Stimulated activated CD8-positive, alpha-beta memory T cell treated with anti-CD3 and anti-CD28 coated beads, Interleukin-7, amount 100 ng/mL, for 48 hours (primary cell): ENCODE data around the gene UPK1A.
"Not testable (repeated sequence)": the region's sequence is repeated elsewhere in the genome, so short reads cannot be mapped to it uniquely, and the experiment has no call there.

ENCODE experiments used
- DNase-seq, 2 donors: peaks; one replicate each; pipeline ENCODE4 v3.0.0-alpha.2; 2020; ENCODE audit warnings: low read depth in 1 of 2; ENCODE audit errors: extremely low read depth in 1 of 2

The UPK1A gene

DNA sequence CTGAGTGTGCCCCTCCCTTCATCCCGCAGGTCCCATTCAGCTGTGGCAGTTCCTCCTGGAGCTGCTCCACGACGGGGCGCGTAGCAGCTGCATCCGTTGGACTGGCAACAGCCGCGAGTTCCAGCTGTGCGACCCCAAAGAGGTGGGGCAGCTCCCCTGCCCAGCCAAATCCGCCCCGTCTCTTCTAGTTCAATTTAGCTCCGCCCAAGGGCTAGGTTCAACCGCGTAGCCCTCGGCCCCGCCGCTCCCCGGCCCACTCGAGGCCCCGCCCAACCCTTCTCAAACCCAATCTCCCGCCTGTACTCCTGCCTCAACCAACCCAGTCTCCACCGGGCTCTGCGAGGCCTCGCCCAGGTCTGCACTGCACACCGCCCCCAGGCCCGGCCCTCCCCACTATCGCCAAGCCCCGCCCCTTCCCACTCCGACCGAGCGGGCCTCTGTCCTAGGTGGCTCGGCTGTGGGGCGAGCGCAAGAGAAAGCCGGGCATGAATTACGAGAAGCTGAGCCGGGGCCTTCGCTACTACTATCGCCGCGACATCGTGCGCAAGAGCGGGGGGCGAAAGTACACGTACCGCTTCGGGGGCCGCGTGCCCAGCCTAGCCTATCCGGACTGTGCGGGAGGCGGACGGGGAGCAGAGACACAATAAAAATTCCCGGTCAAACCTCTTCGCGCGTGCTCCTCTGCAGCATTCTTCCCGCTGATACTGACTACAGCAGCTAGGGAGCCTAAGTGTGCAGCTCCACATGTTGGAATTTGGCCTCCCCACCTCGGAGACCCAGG lies 21.9 kb upstream of the UPK1A start:
- DNase-seq, result peak; percentile 92 to 97

DNA sequence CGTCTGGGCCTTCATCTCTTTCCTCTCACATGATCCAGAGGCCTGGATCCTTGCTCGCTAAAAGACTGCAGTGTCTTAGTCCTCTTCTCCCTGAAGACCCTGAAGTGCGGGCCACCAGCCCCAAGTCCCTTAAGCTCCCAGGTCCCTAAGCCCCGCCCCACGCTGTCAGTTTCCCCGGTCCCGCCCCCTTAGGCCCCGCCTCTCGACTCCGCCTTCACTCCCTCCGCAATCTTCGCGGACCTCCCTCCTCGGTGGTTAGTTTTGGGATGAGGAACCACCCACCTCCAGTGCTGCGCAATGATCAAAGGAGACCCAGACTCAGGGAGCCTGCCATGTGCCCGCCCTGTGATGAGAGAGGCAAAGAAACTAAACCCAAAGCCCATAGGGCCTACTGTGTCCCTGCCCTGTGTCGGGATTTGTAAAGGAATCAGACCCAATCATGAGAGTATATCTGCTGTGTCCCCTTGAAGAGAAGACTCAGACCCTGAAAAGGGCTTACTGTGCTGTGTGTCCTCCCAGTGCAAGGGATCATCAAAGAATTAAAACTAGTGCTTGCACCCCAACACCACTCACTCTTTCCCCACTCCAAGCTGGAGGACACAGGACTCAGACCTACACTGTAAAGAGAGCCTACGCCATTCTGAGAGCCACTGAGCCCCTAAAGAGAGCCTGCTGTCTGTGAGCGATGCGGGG lies 21.2 kb upstream of the UPK1A start:
- peak; percentile 58 to 83 for DNase-seq

DNA sequence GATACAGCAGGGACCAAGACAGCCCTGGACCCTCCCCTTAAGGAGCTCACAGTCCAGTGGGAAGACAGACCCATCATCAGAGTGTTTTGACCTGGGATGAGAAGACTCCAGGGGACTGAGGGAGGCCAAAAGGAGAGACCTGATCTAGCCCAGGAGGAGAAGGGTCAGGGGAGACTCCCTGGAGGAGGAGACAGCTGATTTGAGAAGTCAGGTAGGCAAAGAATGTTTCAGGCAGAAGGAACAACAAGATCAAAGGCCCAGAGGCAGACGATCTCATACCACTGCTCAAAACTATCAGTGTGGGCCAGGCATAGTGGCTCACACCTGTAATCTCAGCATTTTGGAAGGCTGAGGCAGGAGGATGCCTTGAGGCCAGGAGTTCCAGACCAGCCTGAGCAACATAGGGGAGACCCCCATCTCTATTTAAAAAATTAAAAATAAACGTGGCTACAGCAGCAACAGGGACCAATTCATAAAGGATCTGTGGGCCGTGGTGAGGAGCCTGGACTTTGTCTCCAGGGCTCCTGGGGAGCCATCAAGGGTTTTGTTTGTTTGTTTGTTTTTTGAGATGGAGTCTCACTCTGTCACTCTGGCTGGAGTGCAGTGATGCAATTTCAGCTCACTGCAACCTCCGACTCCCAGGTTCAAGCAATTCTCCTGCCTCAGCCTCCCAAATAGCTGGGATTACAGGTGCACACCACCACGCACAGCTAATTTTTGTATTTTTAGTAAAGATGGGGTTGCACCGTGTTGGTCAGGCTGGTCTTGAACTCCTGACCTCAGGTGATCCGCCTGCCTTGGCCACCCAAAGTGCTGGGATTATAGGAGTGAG lies 20.4 kb upstream of the UPK1A start:
- DNase-seq, result no peak

DNA sequence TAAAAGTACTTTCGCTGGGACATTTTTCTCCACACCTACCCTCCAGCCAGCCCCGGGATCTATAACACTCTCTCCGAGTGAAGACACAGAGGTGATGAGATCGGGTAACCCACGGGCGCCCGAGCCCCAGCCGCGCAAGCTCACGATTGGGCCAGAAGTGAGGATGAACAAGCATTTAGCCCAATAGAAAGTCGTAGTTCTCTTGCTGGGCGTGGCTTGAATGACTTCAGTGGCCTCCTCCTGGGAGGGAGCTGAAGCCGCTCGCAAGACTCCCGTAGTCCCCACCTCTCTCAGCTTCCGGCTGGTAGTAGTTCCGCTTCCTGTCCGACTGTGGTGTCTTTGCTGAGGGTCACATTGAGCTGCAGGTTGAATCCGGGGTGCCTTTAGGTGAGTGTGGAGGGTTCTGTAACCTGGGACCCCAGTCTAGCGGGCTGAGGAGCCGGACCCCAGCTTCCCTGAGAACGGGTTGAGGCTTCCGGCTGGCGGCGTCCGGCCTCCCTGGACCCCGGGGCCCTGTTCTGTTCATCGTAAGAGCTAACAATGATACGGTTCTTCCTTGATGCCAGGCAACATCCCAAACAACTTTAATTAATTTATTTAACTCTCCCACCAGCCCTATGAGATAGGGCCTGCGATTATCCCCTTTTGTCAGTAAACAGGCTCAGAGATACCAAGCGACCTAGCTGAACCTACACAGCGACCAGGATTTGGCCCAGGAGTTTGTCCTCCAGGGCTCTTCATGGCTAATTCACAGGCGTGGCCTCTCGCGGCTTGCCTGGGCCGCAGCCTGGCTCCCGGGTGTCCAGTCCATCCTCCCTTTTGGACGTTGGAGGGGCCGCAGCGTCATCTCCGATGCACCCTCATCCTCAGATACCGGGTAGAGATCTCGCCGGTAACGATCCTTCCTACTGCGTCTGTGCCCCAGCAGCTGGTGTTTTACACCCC lies 18.0 kb upstream of the UPK1A start, which contains the start of gene COX6B1:
COX6B1 (plus strand) TSS at position 307 of the 945 bp plus-strand sequence. CDS start 2,921 bp downstream, outside the sequence.
- peak; percentile 78 to 96 for DNase-seq

GRCh38 chr19:35650581-35650980 lies 15.7 kb upstream of the UPK1A start:
- DNase-seq, result no peak

- DNase-seq, result not testable (repeated sequence)
Observed at GRCh38 chr19:35654828-35655227, 11.5 kb upstream of the UPK1A start.

GRCh38 chr19:35655600-35655999 lies 10.7 kb upstream of the UPK1A start:
- no peak for DNase-seq

DNA sequence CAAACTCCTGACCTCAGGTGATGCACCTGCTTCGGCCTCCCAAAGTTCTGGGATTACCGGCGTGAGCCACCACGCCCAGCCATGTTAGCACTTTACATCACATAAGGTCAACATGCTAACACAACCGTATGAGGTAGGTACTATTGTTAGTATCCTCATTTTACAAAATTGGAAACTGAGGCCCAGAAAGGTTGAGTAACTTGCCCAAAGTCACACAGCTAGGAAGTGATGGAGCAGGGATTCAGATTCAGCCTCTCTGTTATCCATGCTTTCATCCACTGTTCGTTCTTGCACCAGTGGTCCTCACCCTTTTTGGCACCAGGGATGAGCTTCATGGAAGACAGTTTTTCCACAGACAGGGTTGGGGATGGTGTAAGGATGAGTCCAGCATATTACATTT lies 9.6 kb upstream of the UPK1A start:
- DNase-seq, result no peak

- DNase-seq, result no peak
Observed at GRCh38 chr19:35657904-35658700, 8.2 kb upstream of the UPK1A start.

DNA sequence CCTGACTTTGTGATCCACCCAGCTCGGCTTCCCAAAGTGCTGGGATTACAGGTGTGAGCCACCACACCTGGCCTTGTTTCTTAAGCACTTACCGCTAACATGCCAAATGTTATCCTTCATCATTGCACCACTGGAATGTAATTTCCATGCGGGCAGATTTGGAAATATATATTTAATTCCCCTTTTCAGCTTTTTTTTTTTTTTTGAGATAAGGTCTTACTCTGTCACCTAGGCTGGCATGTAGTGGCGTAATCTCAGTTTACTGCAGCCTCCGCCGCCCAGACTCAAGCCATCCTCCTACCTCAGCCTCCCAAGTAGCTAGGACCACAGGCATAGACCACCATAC lies 4.3 kb upstream of the UPK1A start:
- DNase-seq, result no peak

GRCh38 chr19:35663981-35664380 lies 2.3 kb upstream of the UPK1A start:
- DNase-seq, result no peak

GRCh38 chr19:35665157-35665556 lies 1.2 kb upstream of the UPK1A start:
- no peak for DNase-seq

- DNase-seq, result no peak
Observed at GRCh38 chr19:35665604-35666003, 713 bp upstream of the UPK1A start.

- no peak for DNase-seq
Observed at GRCh38 chr19:35669566-35669965, 3.2 kb downstream of the UPK1A start.

- DNase-seq, result no peak
Observed at GRCh38 chr19:35669974-35670373, 3.7 kb downstream of the UPK1A start.

- no peak for DNase-seq
Observed at GRCh38 chr19:35670686-35671085, 4.4 kb downstream of the UPK1A start.

GRCh38 chr19:35671818-35672217 lies 5.5 kb downstream of the UPK1A start:
- no peak for DNase-seq

GRCh38 chr19:35673121-35673804 lies 6.9 kb downstream of the UPK1A start:
- peak; percentile 29 to 53 for DNase-seq

- no peak for DNase-seq
Observed at GRCh38 chr19:35675589-35676140, 9.3 kb downstream of the UPK1A start.
